ENCODE measurements around the gene FJX1.

DNA sequence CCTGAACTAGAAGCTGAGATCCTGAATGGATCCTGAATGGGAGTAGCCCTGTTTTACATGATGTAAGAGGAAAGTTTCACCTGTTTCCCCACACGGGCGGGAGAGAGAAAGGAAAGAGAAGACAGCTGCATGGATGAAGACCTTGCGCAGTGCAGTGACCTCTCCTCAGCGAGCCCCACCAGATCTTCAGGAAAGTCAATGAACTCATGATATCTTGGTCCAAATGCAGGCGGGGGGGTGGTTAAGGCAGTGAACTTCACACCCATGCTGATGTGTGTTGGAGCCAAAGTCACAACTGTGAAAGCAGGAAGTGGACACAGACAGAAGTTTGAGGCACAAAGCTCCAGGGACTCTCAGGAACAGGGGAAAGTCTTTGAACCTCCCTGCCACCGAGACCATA lies 8.6 kb upstream of the FJX1 start:
- TF ChIP-seq, protein P1, sequence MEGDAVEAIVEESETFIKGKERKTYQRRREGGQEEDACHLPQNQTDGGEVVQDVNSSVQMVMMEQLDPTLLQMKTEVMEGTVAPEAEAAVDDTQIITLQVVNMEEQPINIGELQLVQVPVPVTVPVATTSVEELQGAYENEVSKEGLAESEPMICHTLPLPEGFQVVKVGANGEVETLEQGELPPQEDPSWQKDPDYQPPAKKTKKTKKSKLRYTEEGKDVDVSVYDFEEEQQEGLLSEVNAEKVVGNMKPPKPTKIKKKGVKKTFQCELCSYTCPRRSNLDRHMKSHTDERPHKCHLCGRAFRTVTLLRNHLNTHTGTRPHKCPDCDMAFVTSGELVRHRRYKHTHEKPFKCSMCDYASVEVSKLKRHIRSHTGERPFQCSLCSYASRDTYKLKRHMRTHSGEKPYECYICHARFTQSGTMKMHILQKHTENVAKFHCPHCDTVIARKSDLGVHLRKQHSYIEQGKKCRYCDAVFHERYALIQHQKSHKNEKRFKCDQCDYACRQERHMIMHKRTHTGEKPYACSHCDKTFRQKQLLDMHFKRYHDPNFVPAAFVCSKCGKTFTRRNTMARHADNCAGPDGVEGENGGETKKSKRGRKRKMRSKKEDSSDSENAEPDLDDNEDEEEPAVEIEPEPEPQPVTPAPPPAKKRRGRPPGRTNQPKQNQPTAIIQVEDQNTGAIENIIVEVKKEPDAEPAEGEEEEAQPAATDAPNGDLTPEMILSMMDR (IDR thresholded peaks at IDR 0.05; ENCODE audit: low read depth, low read length, poor library complexity, severe bottlenecking), result no peak
- no peak for TF ChIP-seq EZH2phosphoT487 (IDR thresholded peaks at IDR 0.05; ENCODE audit: borderline replicate concordance, low read length)

Data from DOHH2 (cell line).